ENCODE measurements around the gene TRPC6.

The TRPC6 gene

GRCh38 chr11:101583251-101584128, at the start of gene TRPC6:
Gene TRPC6, minus strand, starts transcription at chr11:101584007. Its CDS starts 504 bp downstream, at chr11:101583503.
- no peak for DNase-seq (ENCODE audit: low spot score)

- DNase-seq (ENCODE audit: low spot score): no peak
Observed at GRCh38 chr11:101620026-101620425, 36.2 kb upstream of the TRPC6 start.

GRCh38 chr11:101618709-101619108, 34.9 kb upstream of the TRPC6 start:
- DNase-seq (ENCODE audit: low spot score): no peak

GRCh38 chr11:101617735-101618332, 34.0 kb upstream of the TRPC6 start:
- no peak for DNase-seq (ENCODE audit: low spot score)

- no peak for DNase-seq (ENCODE audit: low spot score)
Observed at GRCh38 chr11:101612481-101612880, 28.7 kb upstream of the TRPC6 start.

GRCh38 chr11:101600924-101601323, 17.1 kb upstream of the TRPC6 start:
- no peak for DNase-seq (ENCODE audit: low spot score)

GRCh38 chr11:101586965-101587364, 3.2 kb upstream of the TRPC6 start:
- DNase-seq (ENCODE audit: low spot score): no peak

GRCh38 chr11:101584655-101585054, 848 bp upstream of the TRPC6 start:
- no peak for DNase-seq (ENCODE audit: low spot score)

GRCh38 chr11:101584129-101584515, 315 bp upstream of the TRPC6 start:
- DNase-seq (ENCODE audit: low spot score): no peak

GRCh38 chr11:101582989-101583250, 887 bp downstream of the TRPC6 start:
- no peak for DNase-seq (ENCODE audit: low spot score)

- DNase-seq (ENCODE audit: low spot score): no peak
Observed at GRCh38 chr11:101582236-101582988, 1.4 kb downstream of the TRPC6 start.

- DNase-seq (ENCODE audit: low spot score): no peak
Observed at GRCh38 chr11:101577461-101577860, 6.3 kb downstream of the TRPC6 start.

GRCh38 chr11:101576456-101576855, 7.4 kb downstream of the TRPC6 start:
- no peak for DNase-seq (ENCODE audit: low spot score)

- no peak for DNase-seq (ENCODE audit: low spot score)
Observed at GRCh38 chr11:101574886-101575285, 8.9 kb downstream of the TRPC6 start.

GRCh38 chr11:101567071-101567470, 16.7 kb downstream of the TRPC6 start:
- no peak for DNase-seq (ENCODE audit: low spot score)

GRCh38 chr11:101566626-101567025, 17.2 kb downstream of the TRPC6 start:
- DNase-seq (ENCODE audit: low spot score): no peak

GRCh38 chr11:101563166-101563565, 20.6 kb downstream of the TRPC6 start:
- no peak for DNase-seq (ENCODE audit: low spot score)

GRCh38 chr11:101555366-101555765, 28.4 kb downstream of the TRPC6 start:
- no peak for DNase-seq (ENCODE audit: low spot score)

GRCh38 chr11:101553891-101554292, 29.9 kb downstream of the TRPC6 start:
- no peak for DNase-seq (ENCODE audit: low spot score)

GRCh38 chr11:101552888-101553287, 30.9 kb downstream of the TRPC6 start:
- no peak for DNase-seq (ENCODE audit: low spot score)

- DNase-seq (ENCODE audit: low spot score): no peak
Observed at GRCh38 chr11:101528541-101528940, 55.3 kb downstream of the TRPC6 start.

- DNase-seq (ENCODE audit: low spot score): no peak
Observed at GRCh38 chr11:101523634-101524260, 60.1 kb downstream of the TRPC6 start.

GRCh38 chr11:101523193-101523592, 60.6 kb downstream of the TRPC6 start:
- DNase-seq (ENCODE audit: low spot score): no peak

All from SW480 (cell line).